PC-3 (cell line): ENCODE results near the gene VSTM2L. TPM values are rescaled to one million over a fixed set of nuclear protein-coding genes. Genes with fewer than 3 reads are reported as not detected.
A peak's percentile ranks its signal among the peaks of the same experiment; 100 is the strongest.

Source experiments
- ATAC-seq: fragments of 200-7000 bp; cut with Tn5 transposase; 2 replicates; pipeline ENCODE4 v1.9.1; 2020; ENCODE audit warnings: mild to moderate bottlenecking, moderate library complexity
- BruUV-seq: library from RNA; stranded (reverse); fragments of 400-500 nt; replicated peaks from 2 replicates; lab custom pipeline; 2021; lab: Mats Ljungman, UMichigan
- CTCF ChIA-PET: fragments of 300-600 bp; sonication (Branson Sonifier 250); formaldehyde crosslinking; loops from one replicate; lab custom pipeline; 2022; ENCODE audit warnings: antibody characterized with exemption; lab: Charles Lee
- POLR2A ChIA-PET: fragments of 300-600 bp; sonication (Branson Sonifier 250); formaldehyde crosslinking; loops from one replicate; lab custom pipeline; 2022; ENCODE audit warnings: antibody characterized with exemption; ENCODE audit not compliant: unreplicated experiment; lab: Charles Lee
- DNase-seq: peaks from one replicate; pipeline ENCODE4 v3.0.0-alpha.2; 2015
- H2AFZ ChIP-seq: fragments of 300-600 bp; sonication (generic); 2 replicates; pipeline ENCODE4 v1.6.0; 2016; ENCODE audit warnings: antibody characterized with exemption, low read length
- H3F3A ChIP-seq: fragments of 300-600 bp; sonication (generic); one replicate; pipeline ENCODE4 v1.6.0; 2017; ENCODE audit warnings: antibody characterized with exemption, low read length, control low read depth, mild to moderate bottlenecking; ENCODE audit not compliant: unreplicated experiment
- H3K27ac ChIP-seq: fragments of 300-600 bp; sonication (generic); 2 replicates; pipeline ENCODE4 v1.5.1; 2016; ENCODE audit warnings: mild to moderate bottlenecking, low read length
- H3K27me3 ChIP-seq: fragments of 300-600 bp; sonication (generic); 2 replicates; pipeline ENCODE4 v1.6.1; 2016; ENCODE audit warnings: low read length, mixed read lengths
- H3K36me3 ChIP-seq: fragments of 300-600 bp; sonication (generic); 2 replicates; pipeline ENCODE4 v1.6.1; 2016; ENCODE audit warnings: low read depth, mixed run types, low read length, mixed read lengths
- H3K4me1 ChIP-seq: fragments of 300-600 bp; sonication (generic); 2 replicates; pipeline ENCODE4 v1.5.1; 2016; ENCODE audit warnings: low read length; ENCODE audit not compliant: insufficient read depth
- H3K4me2 ChIP-seq: fragments of 300-600 bp; sonication (generic); 2 replicates; pipeline ENCODE4 v1.6.0; 2016; ENCODE audit warnings: low read length
- H3K4me3 ChIP-seq: fragments of 300-600 bp; sonication (generic); 2 replicates; pipeline ENCODE4 v1.5.1; 2016; ENCODE audit warnings: mild to moderate bottlenecking, low read length, mixed read lengths
- H3K79me2 ChIP-seq: fragments of 300-600 bp; sonication (generic); 2 replicates; pipeline ENCODE4 v1.6.1; 2017; ENCODE audit warnings: low read length, mixed read lengths
- H3K9ac ChIP-seq: fragments of 300-600 bp; sonication (generic); 2 replicates; pipeline ENCODE4 v1.6.0; 2016; ENCODE audit warnings: mild to moderate bottlenecking, low read length
- H3K9me2 ChIP-seq: fragments of 300-600 bp; sonication (generic); replicated peaks from 2 replicates; pipeline ENCODE4 v1.6.1; 2016; ENCODE audit warnings: mixed run types, low read length, mixed read lengths
- H3K9me3 ChIP-seq: fragments of 300-600 bp; sonication (generic); 2 replicates; pipeline ENCODE4 v1.6.1; 2016; ENCODE audit warnings: low read length, mixed read lengths
- H4K20me1 ChIP-seq: fragments of 300-600 bp; sonication (generic); 2 replicates; pipeline ENCODE4 v1.6.1; 2016; ENCODE audit warnings: low read length, mixed read lengths
- EZH2 ChIP-seq: fragments of 300-600 bp; sonication (generic); IDR thresholded peaks from one replicate; pipeline ENCODE4 v1.6.1; 2017; ENCODE audit warnings: antibody characterized with exemption, mild to moderate bottlenecking, low read length; ENCODE audit not compliant: unreplicated experiment
- EZH2phosphoT487 ChIP-seq: fragments of 300-600 bp; sonication (generic); IDR thresholded peaks from 2 replicates; pipeline ENCODE4 v1.6.1; 2018; ENCODE audit warnings: mild to moderate bottlenecking, antibody characterized with exemption, low read length, borderline replicate concordance
- intact Hi-C: fragments of 100-400 bp; cut with micrococcal nuclease; formaldehyde crosslinking; loops from 2 replicates; pipeline ENCODE4 v1.9.0; 2023
- total RNA-seq: library from RNA; depleted of rRNA; stranded (reverse); fragments of >200 nt; gene quantifications from 2 replicates; pipeline ENCODE4 v1.2.3, GENCODE V29; 2014
- TF ChIP-seq, protein P1 (sequence below): fragments of 300-600 bp; sonication (generic); conservative IDR thresholded peaks from 2 replicates; pipeline ENCODE4 v1.5.1; 2017; ENCODE audit warnings: antibody characterized with exemption, low read depth, mild to moderate bottlenecking, low read length

The VSTM2L gene
- total RNA-seq, 1 experiment from 2014 or later, result 45.8 TPM

DNA sequence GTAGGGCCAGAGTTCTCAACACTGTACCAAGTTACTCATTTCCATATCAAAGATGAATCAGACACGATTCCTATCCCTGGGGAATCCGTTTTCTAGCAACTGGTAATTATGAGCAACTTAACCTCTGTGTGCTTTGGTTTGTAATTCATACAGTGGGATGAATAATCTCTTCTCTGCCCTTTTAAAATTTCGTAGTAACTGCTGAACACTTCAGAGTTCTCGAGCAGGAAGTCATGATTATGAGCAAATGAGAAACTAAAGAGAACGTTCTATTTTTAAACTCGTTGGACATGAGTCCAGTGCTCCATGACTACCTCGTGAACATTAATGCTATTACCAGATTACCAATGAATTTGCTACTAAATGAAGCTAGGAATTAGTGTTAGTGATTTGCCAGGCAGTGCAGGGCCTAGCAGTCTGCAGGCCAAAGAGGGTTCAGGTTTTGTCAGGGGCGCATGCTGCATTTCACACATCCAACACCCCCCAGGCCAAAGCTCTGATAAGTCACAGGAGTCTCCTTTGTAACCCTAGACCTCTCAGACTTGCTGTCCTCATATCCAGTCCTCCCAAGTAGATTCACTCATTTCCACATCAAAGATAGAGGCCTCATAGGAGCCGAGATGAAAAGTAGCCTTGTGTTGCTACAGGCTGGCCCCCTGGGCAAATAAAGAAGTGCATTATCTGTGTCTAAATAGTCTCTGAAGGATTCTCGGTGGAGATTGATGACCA is 45.8 kb upstream of the VSTM2L start:
- no peak overlapping the region for H2AFZ ChIP-seq
- H4K20me1 ChIP-seq, result no peaks in the 10 kb centered on the region
- H3K9me2 ChIP-seq, result no peaks in the 10 kb centered on the region
- H3K9ac ChIP-seq, result no peak overlapping the region
- peak; percentile 43 for DNase-seq
- no peaks in the 10 kb centered on the region for H3K79me2 ChIP-seq
- no peaks in the 10 kb centered on the region for H3K27me3 ChIP-seq
- H3F3A ChIP-seq, result no peaks in the 10 kb centered on the region
- H3K27ac ChIP-seq, result peak overlapping the region; percentile 52
- ATAC-seq, result peak; percentile 61
- BruUV-seq, result no TSS peak
- no peaks in the 10 kb centered on the region for H3K4me1 ChIP-seq
- H3K36me3 ChIP-seq, result peaks cover 8% of the 10 kb centered on the region
- H3K9me3 ChIP-seq, result no peaks in the 10 kb centered on the region
- intact Hi-C loops, result no loop called here
- POLR2A ChIA-PET, result no interaction called here
- H3K4me3 ChIP-seq, result no peak overlapping the region
- H3K4me2 ChIP-seq, result no peak overlapping the region
- CTCF ChIA-PET, result no interaction called here
- no peak for TF ChIP-seq EZH2phosphoT487
- TF ChIP-seq EZH2, result no peak
- TF ChIP-seq, protein P1, sequence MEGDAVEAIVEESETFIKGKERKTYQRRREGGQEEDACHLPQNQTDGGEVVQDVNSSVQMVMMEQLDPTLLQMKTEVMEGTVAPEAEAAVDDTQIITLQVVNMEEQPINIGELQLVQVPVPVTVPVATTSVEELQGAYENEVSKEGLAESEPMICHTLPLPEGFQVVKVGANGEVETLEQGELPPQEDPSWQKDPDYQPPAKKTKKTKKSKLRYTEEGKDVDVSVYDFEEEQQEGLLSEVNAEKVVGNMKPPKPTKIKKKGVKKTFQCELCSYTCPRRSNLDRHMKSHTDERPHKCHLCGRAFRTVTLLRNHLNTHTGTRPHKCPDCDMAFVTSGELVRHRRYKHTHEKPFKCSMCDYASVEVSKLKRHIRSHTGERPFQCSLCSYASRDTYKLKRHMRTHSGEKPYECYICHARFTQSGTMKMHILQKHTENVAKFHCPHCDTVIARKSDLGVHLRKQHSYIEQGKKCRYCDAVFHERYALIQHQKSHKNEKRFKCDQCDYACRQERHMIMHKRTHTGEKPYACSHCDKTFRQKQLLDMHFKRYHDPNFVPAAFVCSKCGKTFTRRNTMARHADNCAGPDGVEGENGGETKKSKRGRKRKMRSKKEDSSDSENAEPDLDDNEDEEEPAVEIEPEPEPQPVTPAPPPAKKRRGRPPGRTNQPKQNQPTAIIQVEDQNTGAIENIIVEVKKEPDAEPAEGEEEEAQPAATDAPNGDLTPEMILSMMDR, result no peak

DNA sequence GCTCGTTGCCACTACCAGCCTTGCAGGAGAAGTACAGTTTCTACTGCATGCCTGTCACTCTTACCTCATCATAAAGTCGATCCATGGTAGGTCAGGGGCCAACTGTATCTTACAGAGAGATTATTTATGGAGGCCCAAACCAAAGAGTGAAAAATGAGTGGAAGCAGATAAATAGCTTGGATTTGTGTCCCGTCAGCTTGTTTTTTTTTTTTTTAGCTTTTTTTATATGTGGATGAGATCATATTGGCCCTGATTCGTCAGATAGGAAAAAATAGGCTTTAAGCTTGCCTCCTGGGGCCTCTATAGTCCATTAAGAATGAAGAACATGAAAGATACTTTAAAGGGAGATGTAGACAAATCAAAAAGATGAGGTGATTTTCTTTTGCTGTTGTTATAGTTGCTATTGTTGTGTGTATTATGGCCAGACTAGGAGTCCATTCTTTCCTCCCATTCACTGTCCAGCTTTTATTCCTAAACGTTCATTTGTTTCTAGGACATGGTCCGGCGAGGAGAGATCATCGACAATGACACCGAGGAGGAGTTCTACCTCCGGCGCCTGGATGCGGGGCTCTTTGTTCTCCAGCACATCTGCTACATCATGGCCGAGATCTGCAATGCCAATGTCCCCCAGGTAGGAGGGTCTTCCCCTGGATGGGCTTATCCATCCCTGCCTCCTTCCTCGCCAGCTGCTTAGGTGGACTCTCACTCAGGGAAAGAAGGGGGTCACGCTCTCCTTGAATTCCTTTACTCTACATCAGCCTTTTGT is 43.3 kb upstream of the VSTM2L start:
- Histone ChIP-seq H3K79me2 (no peaks in the 10 kb centered on the region), H3K9me3 (no peaks in the 10 kb centered on the region), H3K9me2 (no peaks in the 10 kb centered on the region), H3K27me3 (no peaks in the 10 kb centered on the region), H2AFZ (no peak overlapping the region), H3K4me2 (no peak overlapping the region), H3K9ac (no peak overlapping the region), H3K4me3 (no peak overlapping the region), H4K20me1 (no peaks in the 10 kb centered on the region), H3K36me3 (peaks cover 5% of the 10 kb centered on the region; the same call in 1 of the 2 replicates), H3K27ac (no peak overlapping the region), H3K4me1 (no peaks in the 10 kb centered on the region), H3F3A (no peaks in the 10 kb centered on the region)
- intact Hi-C loops, result no loop called here
- TF ChIP-seq EZH2phosphoT487 (no peak), EZH2 (no peak)
- TF ChIP-seq, protein P1, result no peak
- ChIA-PET POLR2A (no interaction called here), CTCF (no interaction called here)
- DNase-seq (no peak), ATAC-seq (no peak)
- no TSS peak for BruUV-seq

DNA sequence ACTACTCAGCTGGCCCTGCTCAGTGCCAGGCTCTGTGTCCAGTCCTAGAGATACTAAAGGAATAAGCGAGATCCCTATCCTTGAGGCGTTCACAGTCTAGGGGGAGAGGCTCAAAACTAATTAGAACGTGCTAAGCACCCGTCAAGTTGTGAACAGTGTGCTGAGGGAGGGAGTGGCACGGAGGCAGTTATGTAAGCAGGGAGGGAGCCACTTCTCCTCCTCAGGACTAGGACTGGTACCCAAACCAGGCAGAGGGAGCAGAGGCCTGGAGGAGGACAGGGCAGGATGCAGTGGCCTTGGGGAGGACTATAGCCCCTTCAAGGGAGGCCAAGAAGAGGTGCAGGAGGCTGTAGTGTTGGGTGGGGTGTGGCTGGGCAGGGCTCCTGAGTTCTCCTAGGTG is 39.6 kb upstream of the VSTM2L start:
- TF ChIP-seq EZH2phosphoT487 (no peak), EZH2 (no peak)
- TF ChIP-seq, protein P1, result no peak
- ChIA-PET CTCF (no interaction called here), POLR2A (no interaction called here)
- Histone ChIP-seq H3K79me2 (no peaks in the 10 kb centered on the region), H3K27ac (no peak overlapping the region), H3K4me3 (no peak overlapping the region), H2AFZ (no peak overlapping the region), H3F3A (no peaks in the 10 kb centered on the region), H3K9me2 (no peaks in the 10 kb centered on the region), H3K36me3 (peaks cover 2% of the 10 kb centered on the region; the same call in 1 of the 2 replicates), H3K27me3 (no peaks in the 10 kb centered on the region), H3K9ac (no peak overlapping the region), H3K4me2 (no peak overlapping the region), H3K4me1 (no peaks in the 10 kb centered on the region), H4K20me1 (no peaks in the 10 kb centered on the region), H3K9me3 (no peaks in the 10 kb centered on the region)
- DNase-seq (no peak), ATAC-seq (no peak)
- BruUV-seq, result no TSS peak
- intact Hi-C loops, result no loop called here
